HG02870 (cell line): ENCODE results near the gene BRINP3.
"Not testable (repeated sequence)": the region's sequence is repeated elsewhere in the genome, so short reads cannot be mapped to it uniquely, and the experiment has no call there.

ENCODE experiments used
- ATAC-seq: cut with Tn5 transposase; IDR thresholded peaks from one replicate; pipeline ENCODE4 v1.9.1; 2021; ENCODE audit warnings: mild to moderate bottlenecking, moderate library complexity; ENCODE audit not compliant: unreplicated experiment

BRINP3 gene

GRCh38 chr1:190477762-190478148 is at the start of gene BRINP3:
Gene BRINP3 (minus strand): TSS chr1:190477864.
- ATAC-seq = no peak

GRCh38 chr1:190511554-190511953 is 33.9 kb upstream of the BRINP3 start:
- ATAC-seq = no peak

GRCh38 chr1:190507357-190507756 is 29.7 kb upstream of the BRINP3 start:
- no peak for ATAC-seq

DNA sequence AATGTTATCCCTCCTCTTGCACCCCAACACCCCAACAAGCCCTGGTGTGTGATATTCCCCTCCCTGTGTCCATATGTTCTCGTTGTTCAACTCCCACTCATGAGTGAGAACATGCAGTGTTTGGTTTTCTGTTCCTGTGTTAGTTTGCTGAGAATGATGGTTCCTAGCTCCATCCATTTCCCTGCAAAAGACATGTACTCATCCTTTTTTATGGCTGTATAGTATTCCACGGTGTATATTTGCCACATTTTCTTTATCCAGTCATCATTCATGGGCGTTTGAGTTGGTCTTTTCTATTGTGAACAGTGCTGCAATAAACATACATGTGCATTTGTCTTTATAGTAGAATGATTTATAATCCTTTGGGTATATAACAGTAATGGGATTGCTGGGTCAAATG is 26.9 kb upstream of the BRINP3 start:
- not testable (repeated sequence) for ATAC-seq

DNA sequence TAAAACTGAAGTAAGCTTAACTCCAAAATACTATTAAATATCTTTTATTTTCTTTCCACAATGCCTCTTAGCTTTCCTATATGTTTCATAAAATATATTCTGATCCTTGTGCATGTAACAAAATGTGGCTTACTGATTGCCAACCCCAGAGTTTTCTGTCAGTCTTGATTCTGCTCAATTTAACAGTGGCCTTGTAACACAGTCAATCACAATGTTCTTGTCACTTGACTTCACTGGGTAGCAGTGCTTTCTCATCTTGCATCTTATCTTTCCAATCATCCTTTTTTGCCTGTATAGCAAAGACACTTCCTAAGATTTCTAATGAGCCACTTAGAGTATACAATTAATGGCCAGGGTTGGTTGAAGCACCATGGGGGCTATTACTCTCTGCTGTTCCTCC is 19.9 kb upstream of the BRINP3 start:
- no peak for ATAC-seq

- no peak for ATAC-seq
Measured at GRCh38 chr1:190494451-190494850, 16.8 kb upstream of the BRINP3 start.

GRCh38 chr1:190491404-190491803 is 13.7 kb upstream of the BRINP3 start:
- ATAC-seq = no peak

GRCh38 chr1:190484045-190484444 is 6.4 kb upstream of the BRINP3 start:
- no peak for ATAC-seq

- ATAC-seq = no peak
Measured at GRCh38 chr1:190480231-190480630, 2.6 kb upstream of the BRINP3 start.

DNA sequence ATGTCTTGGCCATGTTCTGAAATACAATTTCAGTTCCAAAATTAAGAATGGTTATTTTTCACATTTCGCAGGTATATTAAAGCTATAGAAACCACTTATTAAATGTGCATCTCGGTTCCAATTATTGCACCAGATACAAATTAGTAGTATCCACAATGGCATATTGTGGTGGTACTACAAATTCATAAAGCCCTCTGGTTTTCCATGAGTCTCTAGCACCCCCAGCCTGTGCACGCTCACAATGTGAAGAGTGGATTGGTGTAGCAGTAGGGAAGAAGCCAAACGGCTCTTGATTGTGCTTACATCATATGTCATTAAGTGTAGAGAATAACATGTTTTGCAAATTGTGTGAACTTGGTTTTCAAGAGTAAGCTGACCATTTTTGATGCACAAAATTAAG is 1.9 kb upstream of the BRINP3 start:
- no peak for ATAC-seq

GRCh38 chr1:190479050-190479397 is 1.4 kb upstream of the BRINP3 start:
- ATAC-seq = no peak

DNA sequence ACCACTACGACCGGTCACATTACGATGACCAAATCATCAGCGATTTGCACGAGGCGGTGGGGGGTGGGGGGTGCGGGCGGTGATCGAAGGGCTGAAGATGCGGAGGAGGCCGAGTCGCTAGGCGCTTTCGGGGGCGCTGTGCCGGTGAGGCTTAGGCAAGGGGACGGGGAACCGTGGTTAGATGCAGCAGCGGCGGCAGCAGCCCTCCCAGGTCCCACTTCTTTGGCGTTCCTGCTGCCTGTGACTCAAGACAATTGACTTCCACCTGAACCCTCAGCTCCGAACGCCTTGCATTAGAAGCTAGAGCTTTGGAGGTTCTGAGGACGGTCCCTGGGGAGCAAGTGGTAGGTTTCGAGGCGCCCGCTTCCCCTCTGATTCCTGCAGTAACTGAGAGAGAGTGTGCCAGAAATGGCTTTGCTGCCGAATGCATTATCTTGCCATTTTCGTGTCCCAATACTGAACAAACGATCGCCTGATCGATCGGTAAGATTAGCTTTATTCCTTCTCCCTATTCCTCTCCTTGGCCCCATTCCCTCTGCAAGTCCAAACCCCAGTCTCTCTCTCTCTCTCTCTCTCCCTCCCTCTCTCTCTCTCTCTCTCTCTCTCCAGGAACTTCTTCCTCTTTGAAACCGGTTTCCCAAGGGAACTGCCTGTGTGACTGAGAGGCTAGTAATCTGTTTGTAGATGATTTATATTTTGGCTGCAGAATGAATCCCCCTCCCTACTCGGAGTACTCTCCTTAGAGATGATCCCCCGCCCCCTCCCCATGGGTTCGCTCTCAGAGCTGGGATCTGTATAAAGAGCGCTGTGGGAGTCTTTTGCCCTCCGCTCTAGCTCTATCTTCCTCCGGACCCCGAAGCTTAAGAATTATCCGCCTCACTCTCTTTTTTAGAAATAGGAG is 735 bp upstream of the BRINP3 start:
- no peak for ATAC-seq

DNA sequence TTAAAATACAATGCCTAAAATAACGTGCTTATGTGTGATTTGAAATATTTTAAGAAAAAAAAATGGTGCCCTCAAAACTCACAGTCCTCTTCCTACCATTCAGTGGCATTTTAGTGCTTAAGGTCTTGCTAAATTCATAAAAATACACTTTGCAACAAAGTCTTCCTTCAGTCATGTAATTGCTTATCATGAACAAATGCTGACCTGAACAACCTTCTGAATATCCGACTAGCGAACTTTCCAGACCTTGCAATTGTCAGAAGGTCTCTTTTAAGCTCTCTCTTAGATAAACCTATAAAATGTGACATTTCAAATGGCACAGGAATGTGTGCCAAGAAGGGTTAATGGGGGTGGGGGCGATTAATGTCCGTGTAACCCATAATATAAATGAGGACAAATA is 858 bp downstream of the BRINP3 start:
- no peak for ATAC-seq

DNA sequence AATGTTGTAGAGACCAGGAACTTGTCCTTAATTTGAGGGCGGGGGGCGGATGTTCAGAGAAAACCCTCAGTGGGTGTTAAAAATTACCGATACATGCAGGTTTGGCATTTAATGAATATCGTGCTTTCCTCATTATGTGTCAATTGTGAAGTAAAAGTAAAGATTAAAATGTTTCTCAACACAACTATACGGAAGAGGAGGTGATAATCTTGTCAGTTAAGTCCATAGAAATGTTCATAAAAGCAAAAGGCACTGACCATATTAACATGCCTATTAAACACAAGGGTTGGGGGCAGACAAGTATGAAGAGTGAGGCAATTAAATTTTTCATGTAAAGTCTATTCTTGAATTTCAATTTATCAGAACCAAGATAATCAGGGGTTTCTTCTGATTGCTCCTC is 1.3 kb downstream of the BRINP3 start:
- ATAC-seq = no peak

DNA sequence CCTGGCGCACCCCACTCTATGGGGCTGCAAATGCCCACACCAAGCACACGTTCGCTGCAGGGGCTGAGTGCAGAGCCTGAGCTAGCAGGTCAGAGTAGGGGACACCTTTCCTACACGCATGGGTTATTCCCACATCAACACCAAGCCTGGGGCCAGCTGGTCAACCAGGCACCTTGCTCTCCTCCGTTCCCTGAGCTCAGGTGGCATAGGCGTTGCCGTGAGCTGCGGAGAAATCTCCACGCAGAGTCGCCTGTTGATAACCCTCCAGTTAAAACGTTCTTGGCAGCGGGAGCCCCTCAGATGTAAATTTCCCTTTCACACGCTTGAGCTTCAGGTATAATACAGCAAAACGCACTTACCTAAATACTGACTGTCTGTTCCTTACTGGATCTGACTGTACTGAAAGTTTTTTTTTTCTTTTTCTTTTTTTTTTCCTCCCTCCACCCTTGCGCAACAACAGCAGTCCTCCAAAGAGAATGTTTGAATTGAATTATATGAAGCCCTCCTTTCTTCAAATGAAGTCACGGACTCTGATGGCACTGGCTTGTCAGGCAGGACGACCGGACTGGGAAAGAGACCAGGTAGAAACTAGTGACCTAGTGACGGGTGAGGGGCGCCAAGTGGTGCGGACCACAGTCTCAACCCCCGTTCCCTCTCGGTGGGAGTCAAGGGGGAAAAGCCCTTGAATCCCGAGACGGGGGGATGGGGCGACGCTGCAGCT is 2.1 kb downstream of the BRINP3 start:
- no peak for ATAC-seq

DNA sequence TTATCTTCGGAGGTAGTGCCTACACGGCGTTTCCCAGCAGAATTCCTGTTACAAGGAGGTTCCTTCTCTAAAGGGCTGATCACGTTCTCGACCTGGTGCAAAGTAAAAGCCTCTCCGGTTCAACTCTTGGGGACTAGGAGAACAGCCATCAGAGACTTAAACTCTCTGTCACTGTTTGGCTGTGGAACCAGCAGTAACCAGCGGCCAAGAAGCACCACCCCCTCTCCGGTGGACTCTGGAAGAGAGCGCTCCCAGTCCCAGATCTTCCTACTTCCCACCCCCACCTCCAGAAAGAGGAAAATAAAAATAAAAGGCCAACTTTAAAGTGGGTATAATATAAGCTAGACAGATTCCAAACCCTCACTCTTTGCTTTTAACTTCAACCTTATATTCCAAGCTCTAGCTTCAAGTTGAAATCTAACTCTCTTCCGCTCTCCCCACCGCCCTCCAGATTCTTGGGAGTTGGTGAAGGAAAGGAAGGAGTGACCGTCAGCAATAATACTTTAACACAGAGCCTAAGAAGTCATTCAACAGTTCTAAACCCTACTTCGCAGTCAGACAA is 2.9 kb downstream of the BRINP3 start:
- no peak for ATAC-seq

- no peak for ATAC-seq
Measured at GRCh38 chr1:190474010-190474409, 3.7 kb downstream of the BRINP3 start.

DNA sequence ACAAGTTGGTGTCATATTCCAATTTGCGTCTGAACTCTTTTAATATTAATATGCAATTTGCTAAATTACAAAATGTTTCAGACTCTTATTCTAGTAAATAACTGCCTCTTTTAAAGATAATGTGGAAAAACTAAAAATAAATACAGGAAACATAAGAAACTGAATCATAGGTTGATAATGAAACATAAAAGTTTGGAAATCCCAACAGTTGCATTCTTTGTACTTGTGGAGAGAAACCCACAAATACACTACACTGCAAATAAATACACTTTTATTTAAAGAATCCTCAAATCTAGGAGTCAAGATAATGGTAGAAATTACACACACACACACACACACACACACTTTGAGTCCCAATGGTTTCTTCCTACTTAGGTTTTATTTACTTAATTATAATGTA is 5.2 kb downstream of the BRINP3 start:
- ATAC-seq = no peak

GRCh38 chr1:190472042-190472441 is 5.6 kb downstream of the BRINP3 start:
- ATAC-seq = no peak

DNA sequence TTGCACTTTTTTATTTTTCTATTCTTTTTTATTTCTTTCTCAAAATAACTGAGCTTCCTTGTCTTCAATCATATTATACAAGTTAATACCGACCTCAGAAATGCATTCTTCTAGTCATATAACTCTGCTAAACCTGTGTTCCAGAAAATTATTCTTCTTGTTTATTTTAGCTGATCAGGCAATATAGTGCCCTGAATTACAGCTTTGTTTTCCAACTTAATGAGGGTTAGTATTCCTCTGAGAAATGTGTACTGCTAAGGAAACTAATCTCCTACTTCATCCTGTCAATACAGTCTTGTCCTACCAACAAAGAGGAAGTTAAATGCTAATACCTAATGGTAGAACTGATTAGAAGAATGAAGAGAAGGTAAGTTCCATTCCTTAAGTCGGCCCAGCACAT is 13.0 kb downstream of the BRINP3 start:
- ATAC-seq = no peak

- ATAC-seq = no peak
Measured at GRCh38 chr1:190456129-190456528, 21.5 kb downstream of the BRINP3 start.

DNA sequence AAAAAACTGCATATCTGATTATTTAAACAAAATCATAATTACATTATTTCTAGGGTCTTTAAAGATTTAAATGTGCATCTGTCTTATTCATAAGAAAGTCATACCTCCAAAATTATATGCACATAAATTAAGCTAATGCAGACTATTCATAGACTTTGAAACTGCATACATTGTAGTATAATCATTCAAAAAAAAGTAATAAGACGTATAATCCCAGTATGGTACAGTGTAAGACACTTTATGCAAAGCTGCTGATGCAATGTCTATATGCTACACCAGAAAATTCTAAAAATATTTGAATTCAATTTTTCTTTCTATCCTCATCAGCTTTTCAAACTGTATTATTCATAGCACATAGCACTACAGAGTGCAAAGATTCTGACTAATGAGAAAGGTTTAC is 22.0 kb downstream of the BRINP3 start:
- ATAC-seq = no peak
